Activated T-helper 1 cell treated with anti-CD3 and anti-CD28 coated beads, Interleukin-12 subunit alpha, Interleukin-12 subunit beta, Interleukin-2, Interleukin-4 antibody, amounts not matched to agents 30 ng/mL and 10 ng/mL and 1 ng/mL, durations not matched to agents 14 hours and 24 hours and 36 hours (primary cell): Measurements from ENCODE around the gene ASTN1. TPM values are rescaled to one million over a fixed set of nuclear protein-coding genes. Genes with fewer than 3 reads are reported as not detected.
"Not testable (repeated sequence)": the region's sequence is repeated elsewhere in the genome, so short reads cannot be mapped to it uniquely, and the experiment has no call there.

ENCODE experiments used
- DNase-seq: peaks from one replicate; pipeline ENCODE4 v3.0.0; 2021; ENCODE audit warnings: low spot score
- H3K27ac Mint-ChIP-seq: one replicate; pipeline ENCODE4 v1.8.0; 2021; ENCODE audit warnings: mild to moderate bottlenecking, mixed read lengths
- H3K27me3 Mint-ChIP-seq: one replicate; pipeline ENCODE4 v1.8.0; 2022; ENCODE audit warnings: mild to moderate bottlenecking, moderate library complexity, mixed read lengths; ENCODE audit not compliant: insufficient read depth
- H3K36me3 Mint-ChIP-seq: one replicate; pipeline ENCODE4 v1.8.0; 2021; ENCODE audit warnings: low read depth, mixed read lengths
- H3K4me1 Mint-ChIP-seq: one replicate; pipeline ENCODE4 v1.8.0; 2021; ENCODE audit warnings: low read depth, mixed read lengths
- H3K4me3 Mint-ChIP-seq: one replicate; pipeline ENCODE4 v1.8.0; 2021; ENCODE audit warnings: mild to moderate bottlenecking, moderate library complexity, mixed read lengths
- H3K9me3 Mint-ChIP-seq: one replicate; pipeline ENCODE4 v1.8.0; 2021; ENCODE audit warnings: mixed read lengths
- intact Hi-C: fragments of 100-400 bp; cut with micrococcal nuclease; formaldehyde crosslinking; loops from one replicate; pipeline ENCODE4 v1.15.1; 2024
- total RNA-seq: library from RNA; stranded (reverse); gene quantifications from 2 replicates; pipeline ENCODE4 v1.2.3, GENCODE V29; 2022

The ASTN1 gene
- total RNA-seq, 1 donor from 2014 or later: not detected

DNA sequence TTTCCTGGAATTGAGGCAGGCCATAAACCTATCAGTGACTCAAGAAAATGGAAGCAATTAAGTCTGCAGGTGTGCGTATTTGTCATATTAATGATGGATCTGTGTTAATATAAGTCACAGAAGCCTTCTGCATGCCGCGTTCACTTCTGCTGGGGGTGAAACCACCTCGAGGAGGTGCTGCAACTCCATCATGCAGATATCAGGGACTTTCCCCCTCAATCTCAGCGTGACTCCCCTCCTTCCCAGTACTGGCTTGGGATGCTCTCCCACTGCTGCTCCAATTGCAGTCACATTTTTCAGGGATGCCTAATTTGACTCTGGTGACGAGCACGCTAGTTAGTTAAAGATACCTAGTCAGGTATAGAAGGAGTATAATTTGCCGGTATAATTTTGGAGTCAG, 87.5 kb downstream of the ASTN1 start:
- H3K27me3 Mint-ChIP-seq: no peaks in the 10 kb centered on the region

GRCh38 chr1:177074811-177075210, 89.7 kb downstream of the ASTN1 start:
- H3K9me3 Mint-ChIP-seq, H3K27ac Mint-ChIP-seq, H3K4me1 Mint-ChIP-seq, H3K4me3 Mint-ChIP-seq, H3K27me3 Mint-ChIP-seq, H3K36me3 Mint-ChIP-seq, intact Hi-C loops, DNase-seq: not testable (repeated sequence)

More for the DNA sequence above, 87.5 kb downstream of the ASTN1 start:
- Mint-ChIP-seq H3K4me3 (no peak overlapping the region), H3K27ac (no peak overlapping the region), H3K9me3 (peaks cover 5% of the 10 kb centered on the region), H3K36me3 (no peaks in the 10 kb centered on the region), H3K4me1 (no peaks in the 10 kb centered on the region)
- DNase-seq: no peak
- intact Hi-C loops: no loop called here

- H3K4me3 Mint-ChIP-seq: no peak overlapping the region
- H3K4me1 Mint-ChIP-seq: no peaks in the 10 kb centered on the region
- H3K36me3 Mint-ChIP-seq: no peaks in the 10 kb centered on the region
- intact Hi-C loops: no loop called here
- H3K9me3 Mint-ChIP-seq: no peaks in the 10 kb centered on the region
- no peaks in the 10 kb centered on the region for H3K27me3 Mint-ChIP-seq
- H3K27ac Mint-ChIP-seq: no peak overlapping the region
- DNase-seq: no peak
These were observed 95.0 kb downstream of the ASTN1 start for GRCh38 chr1:177069490-177069889.

DNA sequence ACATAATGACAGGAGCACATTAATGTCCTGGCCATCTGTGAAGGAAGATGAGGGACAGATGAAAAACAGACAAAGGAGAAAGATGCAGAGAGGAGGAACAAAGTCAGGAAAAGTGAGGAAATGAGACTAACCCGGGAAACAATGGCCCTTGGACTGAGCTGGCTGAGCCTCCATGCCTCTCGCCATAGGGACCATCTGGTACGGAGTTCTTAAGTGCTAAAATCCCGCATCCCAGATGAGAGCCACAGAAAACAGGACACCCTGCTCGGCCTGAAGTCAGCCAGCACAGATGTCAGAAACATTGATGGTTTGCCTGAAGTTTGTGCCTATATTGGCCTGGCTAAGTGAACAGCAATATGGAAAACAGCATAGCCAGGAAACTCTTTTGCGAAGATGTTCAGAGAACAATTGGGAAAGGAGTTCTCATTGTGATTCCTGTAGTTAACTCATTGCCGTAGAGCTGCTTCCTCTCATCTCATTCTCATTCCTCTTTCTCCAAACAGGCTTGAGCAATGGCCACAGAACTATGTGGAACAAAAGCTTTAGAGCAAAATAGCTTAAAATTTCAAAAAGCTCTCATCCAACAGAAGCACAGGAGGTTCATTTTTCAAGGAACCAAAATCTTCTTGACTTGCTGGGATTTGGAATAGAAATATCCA, 96.6 kb downstream of the ASTN1 start:
- intact Hi-C loops: no loop called here
- no peaks in the 10 kb centered on the region for H3K4me1 Mint-ChIP-seq
- H3K36me3 Mint-ChIP-seq: no peaks in the 10 kb centered on the region
- H3K27ac Mint-ChIP-seq: no peak overlapping the region
- no peak overlapping the region for H3K4me3 Mint-ChIP-seq
- no peak for DNase-seq
- no peaks in the 10 kb centered on the region for H3K9me3 Mint-ChIP-seq
- H3K27me3 Mint-ChIP-seq: no peaks in the 10 kb centered on the region

- H3K4me1 Mint-ChIP-seq: no peaks in the 10 kb centered on the region
These were observed 99.1 kb downstream of the ASTN1 start for GRCh38 chr1:177065430-177065829.

GRCh38 chr1:177063648-177064047, 100.9 kb downstream of the ASTN1 start:
- H3K36me3 Mint-ChIP-seq: no peaks in the 10 kb centered on the region
- intact Hi-C loops: no loop called here
- no peaks in the 10 kb centered on the region for H3K4me1 Mint-ChIP-seq
- H3K4me3 Mint-ChIP-seq: no peak overlapping the region
- no peaks in the 10 kb centered on the region for H3K9me3 Mint-ChIP-seq
- H3K27ac Mint-ChIP-seq: no peak overlapping the region
- no peaks in the 10 kb centered on the region for H3K27me3 Mint-ChIP-seq
- DNase-seq: no peak

More at GRCh38 chr1:177065430-177065829, 99.1 kb downstream of the ASTN1 start:
- H3K4me3 Mint-ChIP-seq: no peak overlapping the region
- no peaks in the 10 kb centered on the region for H3K36me3 Mint-ChIP-seq
- no peaks in the 10 kb centered on the region for H3K27me3 Mint-ChIP-seq
- no peak overlapping the region for H3K27ac Mint-ChIP-seq
- no peaks in the 10 kb centered on the region for H3K9me3 Mint-ChIP-seq
- intact Hi-C loops: no loop called here
- no peak for DNase-seq

DNA sequence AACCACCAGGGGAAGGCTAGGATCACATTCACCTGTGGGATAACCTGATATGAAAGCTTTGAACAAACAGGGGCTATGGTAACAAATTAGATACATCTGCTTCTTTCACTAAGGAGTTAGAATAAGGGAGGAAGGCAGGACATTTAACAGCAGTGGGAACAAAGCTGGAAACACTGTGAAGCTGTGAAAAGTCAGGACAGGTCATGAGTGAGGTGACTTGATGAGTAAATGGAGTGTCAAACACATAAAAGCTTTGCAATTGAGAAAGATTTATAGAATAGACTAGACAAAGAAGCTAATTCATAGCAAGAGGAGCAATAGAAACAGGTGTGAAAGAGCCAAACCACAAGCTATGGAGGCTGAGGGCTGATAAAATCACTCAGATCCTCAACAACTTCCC, 110.0 kb downstream of the ASTN1 start:
- no peak for DNase-seq

DNA sequence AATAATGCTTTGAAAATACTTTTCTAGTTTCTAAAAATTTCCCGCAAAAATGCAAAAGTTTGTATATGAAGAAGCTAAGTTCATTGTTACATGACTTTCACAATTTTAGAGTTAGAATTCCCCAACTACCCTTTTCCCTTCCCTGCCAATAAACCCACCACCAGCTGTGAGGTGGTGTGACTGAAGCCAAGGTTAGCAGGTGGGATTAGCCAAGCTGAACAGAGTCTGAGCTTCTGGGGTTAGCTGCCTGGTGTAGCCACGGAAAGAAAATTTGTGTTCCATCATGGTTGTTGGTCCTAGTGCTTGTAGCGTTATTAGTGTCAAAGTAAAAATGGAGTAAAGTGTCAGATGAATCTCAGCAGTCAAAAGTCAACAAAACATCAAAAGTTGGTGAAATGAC, 110.9 kb downstream of the ASTN1 start:
- intact Hi-C loops: no loop called here
- Mint-ChIP-seq H3K27ac (no peak overlapping the region), H3K36me3 (no peaks in the 10 kb centered on the region), H3K27me3 (no peaks in the 10 kb centered on the region), H3K4me1 (no peaks in the 10 kb centered on the region), H3K4me3 (no peak overlapping the region), H3K9me3 (no peaks in the 10 kb centered on the region)
- DNase-seq: no peak

More for the DNA sequence above, 110.0 kb downstream of the ASTN1 start:
- Mint-ChIP-seq H3K27me3 (no peaks in the 10 kb centered on the region), H3K9me3 (no peaks in the 10 kb centered on the region), H3K27ac (no peak overlapping the region), H3K4me3 (no peak overlapping the region), H3K4me1 (no peaks in the 10 kb centered on the region), H3K36me3 (no peaks in the 10 kb centered on the region)
- intact Hi-C loops: no loop called here

DNA sequence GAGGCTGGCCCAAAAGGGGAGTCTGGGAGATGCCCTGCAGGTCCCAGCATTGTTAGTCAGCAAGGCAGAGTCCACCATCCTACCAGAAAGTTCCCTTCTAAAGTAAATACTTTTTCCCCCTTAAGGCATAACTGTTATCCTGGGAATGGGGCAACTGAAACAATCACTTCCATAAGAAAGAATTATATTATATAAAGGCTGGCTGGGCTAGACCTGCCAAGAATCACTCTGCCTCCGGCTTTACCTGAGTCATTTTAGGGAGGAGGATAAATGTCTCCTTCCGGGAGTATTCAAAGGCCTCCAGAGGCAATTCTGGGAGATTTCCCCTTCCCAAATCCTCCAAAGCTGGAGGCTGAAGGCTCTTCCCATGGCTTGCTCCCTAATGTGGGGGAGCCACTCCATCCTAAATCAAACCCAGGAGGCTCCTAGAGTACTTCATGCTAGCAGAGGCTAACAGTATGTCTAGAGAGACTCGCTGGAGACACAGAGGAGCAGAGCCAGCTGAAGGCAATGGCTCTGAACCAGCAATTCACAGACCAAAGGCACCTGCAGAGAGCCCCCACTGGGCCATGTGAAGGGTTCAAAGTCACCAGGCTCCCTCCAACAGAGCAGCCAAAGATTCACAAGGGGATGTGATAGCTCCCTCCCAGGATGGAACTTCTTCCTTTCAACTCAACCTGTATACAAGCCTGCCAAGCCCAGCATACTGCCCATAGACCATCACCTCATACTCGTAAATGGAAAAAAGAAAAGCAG, 116.0 kb downstream of the ASTN1 start:
- H3K27ac Mint-ChIP-seq: no peak overlapping the region
- intact Hi-C loops: no loop called here
- no peaks in the 10 kb centered on the region for H3K27me3 Mint-ChIP-seq

DNA sequence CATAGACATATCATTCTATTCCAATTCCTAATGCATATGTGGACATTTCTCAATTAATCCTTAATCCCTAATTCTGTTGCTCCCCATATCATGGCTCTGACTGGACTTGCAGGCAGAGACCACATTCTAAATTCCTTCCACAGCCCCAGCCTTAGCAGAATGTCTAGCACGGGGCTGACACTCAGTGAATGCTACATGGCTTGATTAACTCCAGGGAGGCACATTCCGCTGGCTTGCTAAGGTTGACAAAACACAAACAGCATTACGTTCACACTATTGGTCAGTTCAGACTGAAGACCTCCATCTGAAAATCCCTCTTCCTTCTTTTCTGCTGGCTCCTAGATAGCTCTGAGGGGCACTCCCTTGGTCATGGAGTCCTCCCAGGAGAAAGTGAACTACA, 119.4 kb downstream of the ASTN1 start:
- Mint-ChIP-seq H3K4me1 (no peaks in the 10 kb centered on the region), H3K9me3 (no peaks in the 10 kb centered on the region), H3K27ac (no peak overlapping the region), H3K27me3 (no peaks in the 10 kb centered on the region), H3K36me3 (no peaks in the 10 kb centered on the region), H3K4me3 (no peak overlapping the region)
- intact Hi-C loops: no loop called here
- DNase-seq: no peak

More for the DNA sequence above, 116.0 kb downstream of the ASTN1 start:
- Mint-ChIP-seq H3K4me1 (no peaks in the 10 kb centered on the region), H3K9me3 (no peaks in the 10 kb centered on the region), H3K36me3 (no peaks in the 10 kb centered on the region), H3K4me3 (no peak overlapping the region)
- no peak for DNase-seq

DNA sequence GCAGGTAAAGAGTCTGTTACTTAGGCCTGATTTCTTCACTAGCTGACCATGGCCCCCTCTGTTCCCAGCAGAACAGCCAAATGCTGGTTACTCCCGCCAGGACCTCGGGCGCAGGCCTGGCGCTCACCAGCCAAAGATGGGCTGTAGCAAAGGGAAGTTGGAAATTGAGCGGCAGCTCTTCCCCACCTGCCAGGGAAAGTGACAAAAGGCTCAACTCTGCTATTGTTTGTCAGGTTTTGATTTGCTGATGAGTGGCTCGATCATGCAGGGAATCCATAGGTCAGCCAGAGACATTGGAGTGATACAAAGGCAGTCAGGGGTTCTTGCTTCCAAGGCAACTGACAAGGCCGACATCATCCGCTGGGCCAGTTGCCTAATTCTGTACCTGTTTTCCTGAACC, 120.1 kb downstream of the ASTN1 start:
- H3K4me3 Mint-ChIP-seq: no peak overlapping the region
- H3K27ac Mint-ChIP-seq: no peak overlapping the region
- H3K27me3 Mint-ChIP-seq: no peaks in the 10 kb centered on the region
- no peaks in the 10 kb centered on the region for H3K4me1 Mint-ChIP-seq
- H3K36me3 Mint-ChIP-seq: no peaks in the 10 kb centered on the region
- H3K9me3 Mint-ChIP-seq: no peaks in the 10 kb centered on the region
- intact Hi-C loops: no loop called here
- DNase-seq: no peak

- intact Hi-C loops: no loop called here
- no peaks in the 10 kb centered on the region for H3K4me1 Mint-ChIP-seq
- H3K36me3 Mint-ChIP-seq: no peaks in the 10 kb centered on the region
- no peak overlapping the region for H3K4me3 Mint-ChIP-seq
- no peaks in the 10 kb centered on the region for H3K27me3 Mint-ChIP-seq
- no peak overlapping the region for H3K27ac Mint-ChIP-seq
- no peaks in the 10 kb centered on the region for H3K9me3 Mint-ChIP-seq
- no peak for DNase-seq
These were observed 120.9 kb downstream of the ASTN1 start for GRCh38 chr1:177043597-177043996.

DNA sequence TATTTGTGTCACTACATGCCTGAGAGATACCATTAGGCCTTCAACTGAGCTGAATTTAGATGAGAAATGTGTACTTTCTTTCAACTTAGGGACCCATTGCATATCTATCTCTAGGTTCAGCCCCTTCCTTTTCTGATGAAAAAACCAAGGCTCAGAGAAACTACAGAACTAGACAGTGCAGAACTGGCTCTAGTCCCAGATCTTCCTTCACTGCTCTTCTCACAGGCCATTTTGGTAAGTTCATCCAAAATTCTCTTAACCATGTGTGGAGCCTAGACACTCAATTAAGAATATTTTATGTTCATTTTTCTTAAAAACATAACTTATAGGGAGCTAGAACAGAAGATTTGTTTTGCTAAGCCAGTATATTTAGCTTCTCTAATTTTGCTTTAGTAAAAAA, 128.9 kb downstream of the ASTN1 start:
- no peaks in the 10 kb centered on the region for H3K4me1 Mint-ChIP-seq
- no peaks in the 10 kb centered on the region for H3K9me3 Mint-ChIP-seq
- no peak overlapping the region for H3K4me3 Mint-ChIP-seq
- H3K36me3 Mint-ChIP-seq: no peaks in the 10 kb centered on the region
- H3K27me3 Mint-ChIP-seq: no peaks in the 10 kb centered on the region
- H3K27ac Mint-ChIP-seq: no peak overlapping the region
- DNase-seq: no peak
- intact Hi-C loops: no loop called here
